Activated B cell treated with CpG ODN at 0.5 μM for 24 hours (primary cell): ENCODE results near the gene UBE4B. TPM values are rescaled to one million over a fixed set of nuclear protein-coding genes. Genes with fewer than 3 reads are reported as not detected.
A peak's percentile ranks its signal among the peaks of the same experiment; 100 is the strongest.
"Not testable (repeated sequence)": the region's sequence is repeated elsewhere in the genome, so short reads cannot be mapped to it uniquely, and the experiment has no call there.

Source experiments
- ATAC-seq: fragments of 200-7000 bp; cut with Tn5 transposase; one replicate; pipeline ENCODE4 v1.10.0; 2021; ENCODE audit warnings: low read depth, mild to moderate bottlenecking, moderate library complexity
- CTCF ChIA-PET: fragments of 350-600 bp; sonication (Branson Sonifier 250); formaldehyde crosslinking; loops from one replicate; lab custom pipeline; 2021; ENCODE audit warnings: antibody characterized with exemption; lab: Charles Lee
- POLR2A ChIA-PET: fragments of 350-600 bp; sonication (Branson Sonifier 250); formaldehyde crosslinking; loops from one replicate; lab custom pipeline; 2021; ENCODE audit warnings: antibody characterized with exemption; lab: Charles Lee
- DNase-seq: peaks from one replicate; pipeline ENCODE4 v3.0.0; 2022
- H3K27ac Mint-ChIP-seq: one replicate; pipeline ENCODE4 v1.8.0; 2020; ENCODE audit warnings: mixed read lengths
- H3K27me3 Mint-ChIP-seq: one replicate; pipeline ENCODE4 v1.8.0; 2021; ENCODE audit warnings: mixed read lengths
- H3K36me3 Mint-ChIP-seq: one replicate; pipeline ENCODE4 v1.8.0; 2021; ENCODE audit warnings: low read depth, mixed read lengths
- H3K4me1 Mint-ChIP-seq: one replicate; pipeline ENCODE4 v1.8.0; 2021; ENCODE audit warnings: mixed read lengths
- H3K4me3 Mint-ChIP-seq: one replicate; pipeline ENCODE4 v1.8.0; 2020; ENCODE audit warnings: mild to moderate bottlenecking, mixed read lengths
- H3K9me3 Mint-ChIP-seq: one replicate; pipeline ENCODE4 v1.8.0; 2020; ENCODE audit warnings: mixed read lengths
- CTCF ChIP-seq: fragments of 200-600 bp; IDR thresholded peaks from one replicate; pipeline ENCODE4 v1.8.0; 2022; ENCODE audit warnings: antibody characterized with exemption, mild to moderate bottlenecking
- intact Hi-C: fragments of 100-400 bp; cut with micrococcal nuclease; formaldehyde crosslinking; loops from one replicate; pipeline ENCODE4 v1.15.1; 2024
- total RNA-seq: library from RNA; stranded (reverse); gene quantifications from 2 replicates; pipeline ENCODE4 v1.2.3, GENCODE V29; 2022

UBE4B gene
- total RNA-seq, 1 donor from 2014 or later, result 44.7 TPM

GRCh38 chr1:10216090-10216749 lies 183.5 kb downstream of the UBE4B start:
- H3K4me3 Mint-ChIP-seq, result peak overlapping the region; percentile 25
- H3K9me3 Mint-ChIP-seq, result no peaks in the 10 kb centered on the region
- CTCF ChIA-PET, result no interaction called here
- POLR2A ChIA-PET, result interaction anchor here (0.5 to 0.6 kb wide), 2 partner anchors 171 to 558 kb away, joined by 7 to 8 read pairs; no protein-coding TSS in a partner anchor
- no peaks in the 10 kb centered on the region for H3K27me3 Mint-ChIP-seq
- no peak for TF ChIP-seq CTCF
- DNase-seq (no peak), ATAC-seq (no peak)
- H3K4me1 Mint-ChIP-seq, result peaks cover 22% of the 10 kb centered on the region
- intact Hi-C loops, result no loop called here
- no peaks in the 10 kb centered on the region for H3K36me3 Mint-ChIP-seq
- H3K27ac Mint-ChIP-seq, result no peak overlapping the region

GRCh38 chr1:10217748-10218441 lies 185.1 kb downstream of the UBE4B start:
- Mint-ChIP-seq H3K9me3 (no peaks in the 10 kb centered on the region), H3K4me1 (peaks cover 11% of the 10 kb centered on the region), H3K4me3 (no peak overlapping the region), H3K27ac (no peak overlapping the region), H3K36me3 (no peaks in the 10 kb centered on the region), H3K27me3 (no peaks in the 10 kb centered on the region)
- intact Hi-C loops, result no loop called here
- CTCF ChIA-PET, result interaction anchor here (1.4 kb wide), 1 partner anchor 8 kb away, joined by 4 read pairs; the partner anchor contains the start of gene KIF1B
- POLR2A ChIA-PET, result interaction anchor here (0.6 kb wide), 1 partner anchor 21 kb away, joined by 3 read pairs; no protein-coding TSS in a partner anchor
- no peak for ATAC-seq
- TF ChIP-seq CTCF, result no peak
- DNase-seq, result no peak

GRCh38 chr1:10220200-10220599 lies 187.4 kb downstream of the UBE4B start:
- no peak for ATAC-seq
- Mint-ChIP-seq H3K9me3 (no peaks in the 10 kb centered on the region), H3K27ac (no peak overlapping the region), H3K27me3 (no peaks in the 10 kb centered on the region), H3K36me3 (no peaks in the 10 kb centered on the region), H3K4me1 (peaks cover 11% of the 10 kb centered on the region), H3K4me3 (no peak overlapping the region)
- CTCF ChIA-PET, result interaction anchor here (1.4 kb wide), 1 partner anchor 10 kb away, joined by 4 read pairs; the partner anchor contains the start of gene KIF1B
- DNase-seq, result no peak
- POLR2A ChIA-PET, result interaction anchor here (0.7 kb wide), 1 partner anchor 918 kb away, joined by 4 read pairs; no protein-coding TSS in a partner anchor
- no peak for TF ChIP-seq CTCF
- intact Hi-C loops, result no loop called here

- H3K4me3 Mint-ChIP-seq, DNase-seq, POLR2A ChIA-PET, H3K36me3 Mint-ChIP-seq, H3K27ac Mint-ChIP-seq, H3K9me3 Mint-ChIP-seq, H3K27me3 Mint-ChIP-seq, ATAC-seq, intact Hi-C loops: not testable (repeated sequence)
- H3K4me1 Mint-ChIP-seq, result peaks cover 11% of the 10 kb centered on the region
- CTCF ChIA-PET, result interaction anchor here (1.4 kb wide), 1 partner anchor 10 kb away, joined by 4 read pairs; the partner anchor contains the start of gene KIF1B
Observed at GRCh38 chr1:10220657-10221056, 187.9 kb downstream of the UBE4B start.

DNA sequence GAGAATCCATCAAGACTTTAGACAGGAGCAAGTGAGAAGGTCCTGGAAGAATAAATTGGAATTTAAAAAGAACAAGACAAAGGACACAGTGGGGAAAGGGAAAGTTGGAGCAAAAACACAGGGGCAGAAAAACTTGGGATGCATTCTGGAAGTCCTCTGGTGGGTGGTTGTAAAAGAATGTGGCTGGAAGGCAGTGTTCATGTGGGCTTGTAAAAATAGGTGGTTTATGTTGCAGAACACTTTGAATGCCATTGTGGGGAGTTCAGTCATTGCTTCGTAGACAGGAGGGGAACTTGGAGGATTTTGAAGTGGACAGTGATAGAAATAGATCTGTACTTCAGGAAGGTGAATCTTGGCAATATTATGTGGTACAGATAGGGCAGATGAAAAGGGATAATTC lies 192.8 kb downstream of the UBE4B start:
- H3K4me1 Mint-ChIP-seq, result no peaks in the 10 kb centered on the region
- CTCF ChIA-PET, result interaction anchor here (1.1 kb wide), 1 partner anchor 15 kb away, joined by 4 read pairs; the partner anchor contains the start of gene KIF1B
- H3K27me3 Mint-ChIP-seq, result no peaks in the 10 kb centered on the region

More for the DNA sequence above, 192.8 kb downstream of the UBE4B start:
- no peak for TF ChIP-seq CTCF
- Mint-ChIP-seq H3K36me3 (no peaks in the 10 kb centered on the region), H3K9me3 (no peaks in the 10 kb centered on the region), H3K4me3 (no peak overlapping the region), H3K27ac (no peak overlapping the region)
- intact Hi-C loops, result no loop called here
- POLR2A ChIA-PET, result no interaction called here
- DNase-seq (no peak), ATAC-seq (no peak)
